UCSD-AML1 (cell line): ENCODE data around the gene OR10W1.

Experiments
- DNase-seq: peaks from one replicate; lab custom pipeline; 2025; ENCODE audit not compliant: unreplicated experiment; lab: John Stamatoyannopoulos, UW

Gene OR10W1

GRCh38 chr11:58268142-58268541 lies at the start of gene OR10W1:
Gene OR10W1, minus strand, starts transcription at chr11:58268260. Its CDS starts 402 bp downstream, at chr11:58267858.
- DNase-seq: no peak

GRCh38 chr11:58316142-58316541 lies 48.1 kb upstream of the OR10W1 start:
- no peak for DNase-seq

GRCh38 chr11:58301576-58301975 lies 33.5 kb upstream of the OR10W1 start:
- no peak for DNase-seq

- no peak for DNase-seq
Observed at GRCh38 chr11:58292017-58292416, 24.0 kb upstream of the OR10W1 start.

- DNase-seq: no peak
Observed at GRCh38 chr11:58289266-58289665, 21.2 kb upstream of the OR10W1 start.

GRCh38 chr11:58286249-58286648 lies 18.2 kb upstream of the OR10W1 start:
- no peak for DNase-seq

- DNase-seq: no peak
Observed at GRCh38 chr11:58285483-58286040, 17.5 kb upstream of the OR10W1 start.

- no peak for DNase-seq
Observed at GRCh38 chr11:58276151-58276550, 8.1 kb upstream of the OR10W1 start.

- no peak for DNase-seq
Observed at GRCh38 chr11:58275002-58275401, 6.9 kb upstream of the OR10W1 start.

GRCh38 chr11:58259983-58260382 lies 8.1 kb downstream of the OR10W1 start:
- no peak for DNase-seq

GRCh38 chr11:58254936-58255335 lies 13.1 kb downstream of the OR10W1 start:
- DNase-seq: no peak

- no peak for DNase-seq
Observed at GRCh38 chr11:58243954-58244353, 24.1 kb downstream of the OR10W1 start.

GRCh38 chr11:58227956-58228615 lies 40.0 kb downstream of the OR10W1 start:
- DNase-seq: no peak

- DNase-seq: no peak
Observed at GRCh38 chr11:58222721-58223120, 45.3 kb downstream of the OR10W1 start.
